Measurements from ENCODE around the gene NOS3. TPM values are rescaled to one million over a fixed set of nuclear protein-coding genes. Genes with fewer than 3 reads are reported as not detected.

NOS3 gene
- total RNA-seq, 1 experiment from 2014 or later: 0.30 TPM

GRCh38 chr7:151032936-151033863 is 42.4 kb downstream of the NOS3 start:
- ChIA-PET POLR2A (interaction anchor here (0.6 to 0.7 kb wide), 2 partner anchors 45 to 51 kb away, joined by 3 read pairs; no protein-coding TSS in a partner anchor), CTCF (interaction anchor here (0.5 to 2.1 kb wide), 5 partner anchors 18 to 722 kb away, joined by 3 to 8 read pairs (median 5); no protein-coding TSS in a partner anchor)
- Mint-ChIP-seq H3K27ac (ENCODE audit: low read depth, unreplicated experiment) (no peak overlapping the region), H3K36me3 (ENCODE audit: insufficient read depth, unreplicated experiment) (peaks cover 25% of the 10 kb centered on the region), H3K4me1 (ENCODE audit: insufficient read depth, unreplicated experiment) (peaks cover 12% of the 10 kb centered on the region), H3K27me3 (ENCODE audit: insufficient read depth, unreplicated experiment) (no peaks in the 10 kb centered on the region), H3K9me3 (ENCODE audit: unreplicated experiment) (no peaks in the 10 kb centered on the region), H3K4me3 (ENCODE audit: unreplicated experiment) (no peak overlapping the region)
- BruUV-seq (replicated peaks): no TSS peak
- intact Hi-C loops (cut with micrococcal nuclease): no loop called here
- TF ChIP-seq CTCF (IDR thresholded peaks at IDR 0.05; ENCODE audit: unreplicated experiment): no peak
- no peak for DNase-seq (ENCODE audit: unreplicated experiment)

GRCh38 chr7:151033864-151034249 is 43.0 kb downstream of the NOS3 start:
- no TSS peak for BruUV-seq (replicated peaks)
- POLR2A ChIA-PET: interaction anchor here (0.6 kb wide), 1 partner anchor 44 kb away, joined by 3 read pairs; no protein-coding TSS in a partner anchor
- intact Hi-C loops (cut with micrococcal nuclease): no loop called here
- Mint-ChIP-seq H3K27ac (ENCODE audit: low read depth, unreplicated experiment) (no peak overlapping the region), H3K36me3 (ENCODE audit: insufficient read depth, unreplicated experiment) (peaks cover 20% of the 10 kb centered on the region), H3K27me3 (ENCODE audit: insufficient read depth, unreplicated experiment) (no peaks in the 10 kb centered on the region), H3K4me1 (ENCODE audit: insufficient read depth, unreplicated experiment) (peaks cover 13% of the 10 kb centered on the region), H3K9me3 (ENCODE audit: unreplicated experiment) (no peaks in the 10 kb centered on the region), H3K4me3 (ENCODE audit: unreplicated experiment) (no peak overlapping the region)
- CTCF ChIA-PET: interaction anchor here (0.7 to 0.8 kb wide), 3 partner anchors 54 to 136 kb away, joined by 3 to 4 read pairs (median 3); no protein-coding TSS in a partner anchor
- no peak for DNase-seq (ENCODE audit: unreplicated experiment)
- no peak for TF ChIP-seq CTCF (IDR thresholded peaks at IDR 0.05; ENCODE audit: unreplicated experiment)

GRCh38 chr7:151034312-151035025 is 43.7 kb downstream of the NOS3 start:
- H3K27me3 Mint-ChIP-seq (ENCODE audit: insufficient read depth, unreplicated experiment): no peaks in the 10 kb centered on the region
- peaks cover 18% of the 10 kb centered on the region for H3K36me3 Mint-ChIP-seq (ENCODE audit: insufficient read depth, unreplicated experiment)
- no peak for DNase-seq (ENCODE audit: unreplicated experiment)
- intact Hi-C loops (cut with micrococcal nuclease): no loop called here
- BruUV-seq (replicated peaks): no TSS peak
- no peak for TF ChIP-seq CTCF (IDR thresholded peaks at IDR 0.05; ENCODE audit: unreplicated experiment)
- H3K4me1 Mint-ChIP-seq (ENCODE audit: insufficient read depth, unreplicated experiment): peaks cover 15% of the 10 kb centered on the region
- no peak overlapping the region for H3K27ac Mint-ChIP-seq (ENCODE audit: low read depth, unreplicated experiment)
- CTCF ChIA-PET: interaction anchor here (0.6 to 0.8 kb wide), 4 partner anchors 53 to 281 kb away, joined by 3 to 4 read pairs (median 3); no protein-coding TSS in a partner anchor
- POLR2A ChIA-PET: no interaction called here
- H3K9me3 Mint-ChIP-seq (ENCODE audit: unreplicated experiment): no peaks in the 10 kb centered on the region
- no peak overlapping the region for H3K4me3 Mint-ChIP-seq (ENCODE audit: unreplicated experiment)

All from MCF 10A (cell line).